Sigmoid colon (tissue), 7 donors: ENCODE measurements around the gene PIP5K1A. TPM values are rescaled to one million over a fixed set of nuclear protein-coding genes. Genes with fewer than 3 reads are reported as not detected.

Experiments used
- DNase-seq: peaks from one replicate; pipeline ENCODE4 v3.0.0-alpha.2; 2019
- H3K27ac ChIP-seq, 4 donors: fragments of 200-600 bp; sonication (generic); one replicate each; pipeline ENCODE4 v1.5.1; 2016 to 2019; ENCODE audit warnings: mild to moderate bottlenecking in 1 of 4
- H3K27me3 ChIP-seq, 3 donors: fragments of 200-600 bp; sonication (generic); one replicate each; pipeline ENCODE4 v1.5.1; 2019; ENCODE audit warnings: mild to moderate bottlenecking in 1 of 3
- H3K36me3 ChIP-seq, 4 donors: fragments of 200-600 bp; sonication (generic); one replicate each; pipeline ENCODE4 v1.5.1; 2016 to 2019
- H3K4me1 ChIP-seq, 4 donors: fragments of 200-600 bp; sonication (generic); one replicate each; pipeline ENCODE4 v1.5.1; 2017 to 2019
- H3K4me3 ChIP-seq, 4 donors: fragments of 200-600 bp; sonication (generic); one replicate each; pipeline ENCODE4 v1.5.1; 2017 to 2019; ENCODE audit warnings: mild to moderate bottlenecking in 2 of 4, moderate library complexity in 1 of 4
- H3K9me3 ChIP-seq, 4 donors: fragments of 200-600 bp in 3 of 4; sonication (generic) in 3 of 4; one replicate each; pipeline versions ENCODE4 v1.5.1 to v1.6.1; 2013 to 2019
- EP300 ChIP-seq, 4 donors: sonication (generic); formaldehyde crosslinking; IDR thresholded peaks; one replicate each; pipeline ENCODE4 v1.6.1; 2017; ENCODE audit warnings: antibody characterized with exemption in 4 of 4
- POLR2A ChIP-seq, 2 donors: fragments of 450-650 bp; IDR thresholded peaks; one replicate each; pipeline ENCODE4 v1.6.1; 2016; ENCODE audit warnings: antibody characterized with exemption in 2 of 2, mild to moderate bottlenecking in 2 of 2, moderate library complexity in 2 of 2
- POLR2AphosphoS5 ChIP-seq, 4 donors: sonication (generic); formaldehyde crosslinking; IDR thresholded peaks; one replicate each; pipeline ENCODE4 v1.6.1; 2017; ENCODE audit warnings: antibody characterized with exemption in 4 of 4
- WGBS, 2 donors: extraction: QIAGEN DNeasy Blood & Tissue Kit; methylation state at CpG; one replicate each; pipeline ENCODE4 v1.1.7; 2013; 5-methylcytosine and 5-hydroxymethylcytosine counted together
- intact Hi-C: fragments of 100-400 bp; cut with DNase I; formaldehyde crosslinking; loops from one replicate; pipeline ENCODE4 v1.15.1; 2023
- polyA plus RNA-seq, 3 donors: library from polyadenylated mRNA; stranded (reverse); fragments of 200-250 nt; gene quantifications; one replicate each; pipeline ENCODE4 v1.2.3, GENCODE V29; 2013
- total RNA-seq, 4 donors: library from RNA; depleted of rRNA; stranded (reverse); fragments of >200 nt; gene quantifications; one replicate each; pipeline ENCODE4 v1.1.0, GENCODE V29; 2016
- TF ChIP-seq, protein P1 (sequence below), 4 experiments: fragments of 450-650 bp in 3 of 4; fragments of 200-600 bp in 1 of 4; IDR thresholded peaks; one replicate each; pipeline ENCODE4 v1.5.1; 2016 to 2019; ENCODE audit warnings: antibody characterized with exemption in 4 of 4, mild to moderate bottlenecking in 3 of 4, moderate library complexity in 2 of 4
- donor health status: healthy with polysubstance abuse.
- donor health status: Bipolar disorder and iron deficiency.
- donor health status: healthy.

The PIP5K1A gene
- total and polyA plus RNA-seq, 7 donors: 9.6 to 51.5 (median 33.2) TPM

DNA sequence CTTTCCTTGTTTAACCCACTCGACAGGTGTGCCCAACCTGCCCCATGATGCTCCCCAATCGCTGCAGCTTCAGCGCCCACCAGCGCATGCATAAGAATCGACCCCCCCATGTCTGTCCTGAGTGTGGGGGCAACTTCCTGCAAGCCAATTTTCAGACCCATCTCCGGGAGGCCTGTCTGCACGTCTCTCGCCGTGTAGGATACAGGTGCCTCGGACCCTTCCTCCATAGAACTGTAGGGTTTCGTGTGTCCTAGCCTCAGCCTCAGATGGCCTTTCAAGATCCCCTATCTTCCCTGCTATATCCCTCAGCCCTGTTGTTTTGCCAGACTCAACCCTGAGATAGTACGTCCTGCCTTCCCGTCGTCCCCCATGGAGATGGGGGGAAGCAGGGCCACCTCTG, 90.2 kb downstream of the PIP5K1A start:
- intact Hi-C loops: no loop called here

DNA sequence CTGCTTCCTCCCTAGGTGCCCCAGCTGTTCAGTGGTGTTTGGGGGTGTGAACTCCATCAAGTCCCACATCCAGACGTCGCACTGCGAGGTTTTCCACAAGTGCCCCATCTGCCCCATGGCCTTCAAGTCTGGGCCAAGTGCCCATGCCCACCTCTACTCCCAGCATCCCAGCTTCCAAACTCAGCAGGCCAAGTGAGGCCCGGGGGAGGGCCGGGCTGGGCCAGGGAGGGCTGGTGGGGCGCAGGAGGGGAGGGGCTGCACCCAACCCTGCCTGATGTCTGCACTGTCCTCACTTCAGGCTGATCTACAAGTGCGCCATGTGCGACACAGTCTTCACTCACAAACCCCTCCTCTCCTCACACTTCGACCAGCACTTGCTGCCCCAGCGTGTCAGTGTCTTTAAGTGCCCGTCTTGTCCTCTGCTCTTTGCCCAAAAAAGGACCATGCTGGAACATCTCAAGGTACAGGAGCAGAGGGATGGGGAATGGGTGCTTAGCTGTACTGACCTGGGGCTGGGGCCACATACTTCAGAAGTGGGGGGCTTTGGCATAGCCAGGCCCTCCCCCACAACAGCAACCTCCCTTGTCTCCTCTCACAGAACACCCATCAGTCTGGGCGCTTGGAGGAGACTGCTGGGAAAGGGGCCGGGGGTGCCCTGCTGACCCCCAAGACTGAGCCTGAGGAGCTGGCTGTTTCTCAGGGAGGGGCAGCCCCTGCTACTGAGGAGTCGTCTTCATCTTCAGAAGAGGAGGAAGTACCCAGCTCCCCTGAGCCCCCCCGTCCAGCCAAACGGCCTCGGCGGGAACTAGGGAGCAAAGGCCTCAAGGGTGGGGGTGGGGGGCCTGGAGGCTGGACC, 91.0 kb downstream of the PIP5K1A start:
- H3K27me3 ChIP-seq: no peaks in the 10 kb centered on the region
- H3K4me1 ChIP-seq: peaks cover 0 to 11% (median under 1%) of the 10 kb centered on the region in 4 donors
- TF ChIP-seq EP300 (IDR thresholded peaks at IDR 0.05) (no peak), POLR2A (IDR thresholded peaks at IDR 0.05) (no peak), POLR2AphosphoS5 (IDR thresholded peaks at IDR 0.05) (no peak)
- TF ChIP-seq, protein P1, sequence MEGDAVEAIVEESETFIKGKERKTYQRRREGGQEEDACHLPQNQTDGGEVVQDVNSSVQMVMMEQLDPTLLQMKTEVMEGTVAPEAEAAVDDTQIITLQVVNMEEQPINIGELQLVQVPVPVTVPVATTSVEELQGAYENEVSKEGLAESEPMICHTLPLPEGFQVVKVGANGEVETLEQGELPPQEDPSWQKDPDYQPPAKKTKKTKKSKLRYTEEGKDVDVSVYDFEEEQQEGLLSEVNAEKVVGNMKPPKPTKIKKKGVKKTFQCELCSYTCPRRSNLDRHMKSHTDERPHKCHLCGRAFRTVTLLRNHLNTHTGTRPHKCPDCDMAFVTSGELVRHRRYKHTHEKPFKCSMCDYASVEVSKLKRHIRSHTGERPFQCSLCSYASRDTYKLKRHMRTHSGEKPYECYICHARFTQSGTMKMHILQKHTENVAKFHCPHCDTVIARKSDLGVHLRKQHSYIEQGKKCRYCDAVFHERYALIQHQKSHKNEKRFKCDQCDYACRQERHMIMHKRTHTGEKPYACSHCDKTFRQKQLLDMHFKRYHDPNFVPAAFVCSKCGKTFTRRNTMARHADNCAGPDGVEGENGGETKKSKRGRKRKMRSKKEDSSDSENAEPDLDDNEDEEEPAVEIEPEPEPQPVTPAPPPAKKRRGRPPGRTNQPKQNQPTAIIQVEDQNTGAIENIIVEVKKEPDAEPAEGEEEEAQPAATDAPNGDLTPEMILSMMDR (IDR thresholded peaks at IDR 0.05): no peak
- H3K9me3 ChIP-seq: no peaks in the 10 kb centered on the region
- 80 to 82% methylated on average over 18 of the region's 18 CpGs for WGBS, 2 donors
- intact Hi-C loops: no loop called here
- DNase-seq: no peak
- H3K27ac ChIP-seq: no peak overlapping the region
- no peak overlapping the region for H3K4me3 ChIP-seq
- peaks cover 70 to 95% (median 79%) of the 10 kb centered on the region in 4 donors for H3K36me3 ChIP-seq

More for the DNA sequence above, 90.2 kb downstream of the PIP5K1A start:
- H3K4me3 ChIP-seq: no peak overlapping the region
- TF ChIP-seq, protein P1 (IDR thresholded peaks at IDR 0.05): no peak
- TF ChIP-seq POLR2AphosphoS5 (IDR thresholded peaks at IDR 0.05): no peak
- H3K36me3 ChIP-seq: peaks cover 62 to 87% (median 71%) of the 10 kb centered on the region in 4 donors
- peaks cover 2 to 19% (median 9%) of the 10 kb centered on the region in 4 donors for H3K4me1 ChIP-seq
- DNase-seq: no peak
- H3K9me3 ChIP-seq: no peaks in the 10 kb centered on the region
- no peak overlapping the region for H3K27ac ChIP-seq
- H3K27me3 ChIP-seq: no peaks in the 10 kb centered on the region
- 88 to 93% methylated on average over 14 of the region's 14 CpGs for WGBS, 2 donors

DNA sequence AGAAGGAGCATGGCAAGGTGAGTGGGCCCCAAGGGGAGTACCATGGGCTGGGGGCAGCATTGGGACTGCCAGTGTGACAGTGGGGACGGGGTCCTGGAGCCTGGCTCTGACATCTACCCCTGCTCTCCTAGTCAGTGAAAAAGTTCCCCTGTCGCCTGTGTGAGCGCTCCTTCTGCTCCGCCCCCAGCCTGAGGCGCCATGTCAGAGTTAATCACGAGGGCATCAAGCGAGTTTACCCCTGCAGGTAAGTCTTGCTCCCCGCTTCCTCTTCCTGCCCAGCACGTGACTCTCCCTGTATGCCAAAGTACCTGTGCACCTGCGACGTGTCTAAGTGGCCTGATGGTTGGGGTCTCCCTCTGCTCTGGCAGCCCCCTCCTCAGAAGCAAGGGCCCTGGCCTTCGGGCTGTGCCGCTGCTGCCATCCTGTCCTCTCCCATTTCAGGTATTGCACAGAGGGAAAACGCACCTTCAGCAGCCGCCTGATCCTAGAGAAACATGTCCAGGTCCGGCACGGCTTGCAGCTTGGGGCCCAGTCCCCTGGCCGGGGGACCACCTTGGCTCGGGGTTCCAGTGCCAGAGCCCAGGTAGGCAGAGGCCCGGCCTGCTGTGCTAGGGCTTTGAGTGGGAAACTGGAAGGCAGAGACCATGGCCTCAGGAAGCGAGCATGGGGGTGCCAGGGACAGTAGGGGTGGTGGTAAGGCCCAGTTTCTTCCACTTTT, 91.8 kb downstream of the PIP5K1A start:
- 90 to 92% methylated on average over 21 of the region's 21 CpGs for WGBS, 2 donors
- intact Hi-C loops: no loop called here
- TF ChIP-seq EP300 (IDR thresholded peaks at IDR 0.05) (no peak), POLR2AphosphoS5 (IDR thresholded peaks at IDR 0.05) (peak in 1 of 4 donors; percentile 9), POLR2A (IDR thresholded peaks at IDR 0.05) (no peak)
- TF ChIP-seq, protein P1 (IDR thresholded peaks at IDR 0.05): no peak
- Histone ChIP-seq H3K36me3 (peaks cover 75 to 100% (median 87%) of the 10 kb centered on the region in 4 donors), H3K27me3 (no peaks in the 10 kb centered on the region), H3K4me3 (no peak overlapping the region), H3K9me3 (no peaks in the 10 kb centered on the region), H3K4me1 (peaks cover 0 to 8% (median 0%) of the 10 kb centered on the region in 4 donors), H3K27ac (no peak overlapping the region)
- no peak for DNase-seq

DNA sequence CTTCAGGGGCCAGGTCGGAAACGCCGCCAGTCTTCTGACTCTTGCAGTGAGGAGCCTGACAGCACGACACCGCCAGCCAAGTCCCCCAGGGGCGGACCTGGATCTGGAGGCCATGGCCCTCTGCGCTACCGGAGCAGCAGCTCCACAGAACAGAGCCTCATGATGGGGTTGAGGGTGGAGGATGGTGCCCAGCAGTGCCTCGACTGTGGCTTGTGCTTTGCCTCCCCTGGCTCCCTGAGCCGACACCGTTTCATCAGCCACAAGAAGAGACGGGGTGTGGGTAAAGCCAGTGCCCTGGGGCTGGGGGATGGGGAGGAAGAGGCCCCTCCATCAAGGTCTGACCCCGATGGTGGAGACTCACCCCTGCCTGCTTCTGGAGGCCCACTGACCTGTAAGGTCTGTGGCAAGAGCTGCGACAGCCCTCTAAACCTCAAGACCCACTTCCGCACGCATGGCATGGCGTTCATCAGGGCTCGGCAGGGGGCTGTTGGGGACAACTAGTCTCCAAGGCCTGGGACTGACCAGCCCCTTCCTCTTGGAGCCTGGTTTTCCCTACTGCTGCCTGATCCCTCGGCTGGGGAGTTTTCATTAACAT, 92.5 kb downstream of the PIP5K1A start:
- peaks cover 0 to 8% (median 0%) of the 10 kb centered on the region in 4 donors for H3K4me1 ChIP-seq
- no peaks in the 10 kb centered on the region for H3K27me3 ChIP-seq
- WGBS, 2 donors: 86 to 87% methylated on average over 19 of the region's 19 CpGs
- H3K4me3 ChIP-seq: no peak overlapping the region
- TF ChIP-seq POLR2AphosphoS5 (IDR thresholded peaks at IDR 0.05): peak in 1 of 4 donors; percentile 2
- TF ChIP-seq, protein P1 (IDR thresholded peaks at IDR 0.05): no peak
- no peak overlapping the region for H3K27ac ChIP-seq
- H3K9me3 ChIP-seq: no peaks in the 10 kb centered on the region
- H3K36me3 ChIP-seq: peaks cover 75 to 100% (median 89%) of the 10 kb centered on the region in 4 donors
- intact Hi-C loops: no loop called here
- DNase-seq: no peak
